ENCODE data around the gene TYW1.
"Not testable (repeated sequence)": the region's sequence is repeated elsewhere in the genome, so short reads cannot be mapped to it uniquely, and the experiment has no call there.

TYW1 gene

GRCh38 chr7:66995050-66995776 lies 1.4 kb upstream of the TYW1 start, which contains the start of gene SBDS:
Gene SBDS, minus strand, starts transcription at chr7:66995586. Its CDS starts 169 bp downstream, at chr7:66995417.
- peak; percentile 94 for DNase-seq

GRCh38 chr7:67000601-67001258 lies 4.1 kb downstream of the TYW1 start:
- not testable (repeated sequence) for DNase-seq

- not testable (repeated sequence) for DNase-seq
These were observed 7.5 kb downstream of the TYW1 start for GRCh38 chr7:67004145-67004544.

GRCh38 chr7:67006965-67007364 lies 10.3 kb downstream of the TYW1 start:
- no peak for DNase-seq

- DNase-seq, result no peak
These were observed 11.6 kb downstream of the TYW1 start for GRCh38 chr7:67008260-67008659.

- DNase-seq, result not testable (repeated sequence)
These were observed 13.0 kb downstream of the TYW1 start for GRCh38 chr7:67009677-67010076.

- DNase-seq, result not testable (repeated sequence)
These were observed 17.5 kb downstream of the TYW1 start for GRCh38 chr7:67014076-67014622.

- DNase-seq, result not testable (repeated sequence)
These were observed 21.3 kb downstream of the TYW1 start for GRCh38 chr7:67017971-67018370.

- no peak for DNase-seq
These were observed 22.3 kb downstream of the TYW1 start for GRCh38 chr7:67018940-67019339.

- peak; percentile 74 for DNase-seq
These were observed 23.1 kb downstream of the TYW1 start for GRCh38 chr7:67019562-67020390.

- no peak for DNase-seq
These were observed 24.6 kb downstream of the TYW1 start for GRCh38 chr7:67021260-67021659.

- no peak for DNase-seq
These were observed 25.9 kb downstream of the TYW1 start for GRCh38 chr7:67022511-67022910.

- DNase-seq, result not testable (repeated sequence)
These were observed 28.8 kb downstream of the TYW1 start for GRCh38 chr7:67025459-67025858.

GRCh38 chr7:67031685-67032084 lies 35.1 kb downstream of the TYW1 start:
- DNase-seq, result not testable (repeated sequence)

GRCh38 chr7:67033251-67033650 lies 36.6 kb downstream of the TYW1 start:
- DNase-seq, result no peak

- DNase-seq, result peak; percentile 36
These were observed 40.1 kb downstream of the TYW1 start for GRCh38 chr7:67036432-67037395.

GRCh38 chr7:67040832-67041231 lies 44.2 kb downstream of the TYW1 start:
- DNase-seq, result not testable (repeated sequence)

- DNase-seq, result peak; percentile 41
These were observed 46.3 kb downstream of the TYW1 start for GRCh38 chr7:67042781-67043558.

GRCh38 chr7:67043559-67043930 lies 46.9 kb downstream of the TYW1 start:
- peak; percentile 62 for DNase-seq

- no peak for DNase-seq
These were observed 48.9 kb downstream of the TYW1 start for GRCh38 chr7:67045496-67045995.

GRCh38 chr7:67046819-67047218 lies 50.2 kb downstream of the TYW1 start:
- not testable (repeated sequence) for DNase-seq
